Hypothalamus (tissue), 51 donors: Measurements from ENCODE around the gene LRRC8E.
"Not testable (repeated sequence)": the region's sequence is repeated elsewhere in the genome, so short reads cannot be mapped to it uniquely, and the experiment has no call there.

ENCODE experiments used
- DNase-seq, 51 donors: peaks; one replicate each; lab custom pipeline; 2025; lab: John Stamatoyannopoulos, UW

LRRC8E gene

GRCh38 chr19:7852851-7853769 lies 35.2 kb upstream of the LRRC8E start:
- DNase-seq = peak in 34 of 51 donors; percentile 18 to 80 (median 48)

- DNase-seq = peak in 1 of 51 donors; percentile 41
These were observed 34.6 kb upstream of the LRRC8E start for GRCh38 chr19:7853770-7854128.

GRCh38 chr19:7855426-7856108 lies 32.7 kb upstream of the LRRC8E start:
- DNase-seq = no peak

GRCh38 chr19:7856109-7856591 lies 32.2 kb upstream of the LRRC8E start:
- DNase-seq = no peak

GRCh38 chr19:7856679-7857663 lies 31.3 kb upstream of the LRRC8E start:
- no peak for DNase-seq

GRCh38 chr19:7857727-7858108 lies 30.6 kb upstream of the LRRC8E start:
- DNase-seq = no peak

GRCh38 chr19:7858109-7858770 lies 30.1 kb upstream of the LRRC8E start:
- DNase-seq = no peak

- not testable (repeated sequence) for DNase-seq
These were observed 29.2 kb upstream of the LRRC8E start for GRCh38 chr19:7859087-7859486.

GRCh38 chr19:7859831-7860713 lies 28.2 kb upstream of the LRRC8E start:
- DNase-seq = no peak

- DNase-seq = peak in 11 of 51 donors; percentile 18 to 50 (median 24)
These were observed 27.3 kb upstream of the LRRC8E start for GRCh38 chr19:7860714-7861618.

GRCh38 chr19:7861619-7862412 lies 26.5 kb upstream of the LRRC8E start:
- DNase-seq = no peak

- DNase-seq = peak in 26 of 51 donors; percentile 5 to 73 (median 34)
These were observed 25.8 kb upstream of the LRRC8E start for GRCh38 chr19:7862413-7862951.

- DNase-seq = no peak
These were observed 24.9 kb upstream of the LRRC8E start for GRCh38 chr19:7863157-7863970.

GRCh38 chr19:7863971-7864689 lies 24.2 kb upstream of the LRRC8E start:
- DNase-seq = no peak

- DNase-seq = no peak
These were observed 23.6 kb upstream of the LRRC8E start for GRCh38 chr19:7864690-7865074.
